ENCODE results near the gene ZNF26. TPM values are rescaled to one million over a fixed set of nuclear protein-coding genes. Genes with fewer than 3 reads are reported as not detected.
"Not testable (repeated sequence)": the region's sequence is repeated elsewhere in the genome, so short reads cannot be mapped to it uniquely, and the experiment has no call there.

Gene ZNF26, protein sequence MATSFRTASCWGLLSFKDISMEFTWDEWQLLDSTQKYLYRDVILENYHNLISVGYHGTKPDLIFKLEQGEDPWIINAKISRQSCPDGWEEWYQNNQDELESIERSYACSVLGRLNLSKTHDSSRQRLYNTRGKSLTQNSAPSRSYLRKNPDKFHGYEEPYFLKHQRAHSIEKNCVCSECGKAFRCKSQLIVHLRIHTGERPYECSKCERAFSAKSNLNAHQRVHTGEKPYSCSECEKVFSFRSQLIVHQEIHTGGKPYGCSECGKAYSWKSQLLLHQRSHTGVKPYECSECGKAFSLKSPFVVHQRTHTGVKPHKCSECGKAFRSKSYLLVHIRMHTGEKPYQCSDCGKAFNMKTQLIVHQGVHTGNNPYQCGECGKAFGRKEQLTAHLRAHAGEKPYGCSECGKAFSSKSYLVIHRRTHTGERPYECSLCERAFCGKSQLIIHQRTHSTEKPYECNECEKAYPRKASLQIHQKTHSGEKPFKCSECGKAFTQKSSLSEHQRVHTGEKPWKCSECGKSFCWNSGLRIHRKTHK
- total RNA-seq, result 1 to 10 TPM; 6.7 to 9.8 (median 9.2) TPM

DNA sequence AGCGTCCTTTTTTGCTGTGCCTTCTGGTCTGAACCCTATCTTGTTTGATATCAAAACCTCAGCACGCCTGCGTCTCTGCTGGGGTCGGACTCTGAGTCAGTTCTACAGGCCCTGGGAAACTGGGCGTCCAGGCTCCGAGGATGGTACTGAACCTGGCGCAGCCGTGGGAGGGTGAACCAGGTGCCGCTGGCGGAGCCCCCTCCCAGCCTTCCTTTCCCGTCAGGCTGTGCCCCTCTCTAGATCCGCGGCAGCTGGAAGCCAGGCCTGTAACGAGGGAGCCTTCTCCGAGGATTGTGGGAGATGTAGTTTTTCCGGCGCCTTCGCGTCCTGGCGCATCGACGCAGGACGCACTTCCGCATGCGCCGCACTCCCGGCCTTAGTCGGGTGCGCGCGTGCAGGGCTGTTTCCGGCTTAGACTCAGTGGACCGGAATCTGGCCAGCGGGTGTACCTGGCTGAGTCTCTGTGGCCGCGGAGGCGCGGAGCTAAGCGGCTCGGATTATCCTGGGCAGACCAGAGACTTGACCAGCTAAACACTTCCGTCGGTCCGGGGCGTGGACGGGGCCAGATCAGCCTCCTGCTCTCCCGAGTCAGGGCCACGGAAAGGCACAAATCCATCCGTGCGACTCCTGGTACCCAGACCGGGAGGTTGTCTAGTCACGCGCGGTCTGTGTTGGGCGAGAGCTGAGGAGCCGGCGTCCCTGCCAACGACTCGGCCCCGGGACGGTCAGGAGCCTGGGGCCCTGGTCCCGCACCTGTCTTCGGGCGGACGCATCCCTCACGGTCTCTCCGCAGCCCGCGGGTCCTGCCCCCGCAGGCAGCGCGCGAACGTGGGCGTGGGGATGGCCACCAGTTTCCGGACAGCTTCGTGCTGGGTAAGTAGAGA is at the start of gene ZNF26:
TSS of gene ZNF26 (plus strand) at position 367 of the 884 bp plus-strand sequence. CDS start at position 841, 474 bp downstream.
- peaks cover 0 to 24% (median 0%) of the 10 kb centered on the region in 3 donors for H3K9me3 ChIP-seq
- TF ChIP-seq POLR2AphosphoS5 (IDR thresholded peaks at IDR 0.05) (peak; percentile 88), POLR2A (IDR thresholded peaks at IDR 0.05) (peak; percentile 50 to 57), EP300 (IDR thresholded peaks at IDR 0.05) (no peak)
- TF ChIP-seq, protein P1, sequence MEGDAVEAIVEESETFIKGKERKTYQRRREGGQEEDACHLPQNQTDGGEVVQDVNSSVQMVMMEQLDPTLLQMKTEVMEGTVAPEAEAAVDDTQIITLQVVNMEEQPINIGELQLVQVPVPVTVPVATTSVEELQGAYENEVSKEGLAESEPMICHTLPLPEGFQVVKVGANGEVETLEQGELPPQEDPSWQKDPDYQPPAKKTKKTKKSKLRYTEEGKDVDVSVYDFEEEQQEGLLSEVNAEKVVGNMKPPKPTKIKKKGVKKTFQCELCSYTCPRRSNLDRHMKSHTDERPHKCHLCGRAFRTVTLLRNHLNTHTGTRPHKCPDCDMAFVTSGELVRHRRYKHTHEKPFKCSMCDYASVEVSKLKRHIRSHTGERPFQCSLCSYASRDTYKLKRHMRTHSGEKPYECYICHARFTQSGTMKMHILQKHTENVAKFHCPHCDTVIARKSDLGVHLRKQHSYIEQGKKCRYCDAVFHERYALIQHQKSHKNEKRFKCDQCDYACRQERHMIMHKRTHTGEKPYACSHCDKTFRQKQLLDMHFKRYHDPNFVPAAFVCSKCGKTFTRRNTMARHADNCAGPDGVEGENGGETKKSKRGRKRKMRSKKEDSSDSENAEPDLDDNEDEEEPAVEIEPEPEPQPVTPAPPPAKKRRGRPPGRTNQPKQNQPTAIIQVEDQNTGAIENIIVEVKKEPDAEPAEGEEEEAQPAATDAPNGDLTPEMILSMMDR (IDR thresholded peaks at IDR 0.05), result no peak

DNA sequence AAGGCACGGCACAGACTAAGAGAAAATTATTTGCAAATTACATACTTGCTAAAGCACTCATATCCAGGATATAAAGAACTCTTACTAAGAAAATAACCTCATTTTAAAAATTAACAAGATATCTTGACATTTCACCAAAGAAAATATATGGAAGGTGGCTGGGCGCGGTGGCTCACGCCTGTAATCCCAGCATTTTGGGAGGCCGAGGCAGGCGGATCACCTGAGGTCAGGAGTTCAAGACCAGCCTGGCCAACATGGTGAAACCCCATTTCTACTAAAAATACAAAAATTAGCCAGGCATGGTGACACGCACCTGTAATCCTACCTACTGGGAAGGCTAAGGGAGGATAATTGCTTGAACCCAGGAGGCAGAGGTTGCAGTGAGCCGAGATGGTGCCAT is 49.2 kb upstream of the ZNF26 start:
- H3K27me3 ChIP-seq, ATAC-seq, H3K27ac ChIP-seq, H3K4me3 ChIP-seq, H3K4me1 ChIP-seq: not testable (repeated sequence)
- H3K9me3 ChIP-seq, result peaks cover 0 to 85% (median 0%) of the 10 kb centered on the region in 3 donors
- H3K36me3 ChIP-seq, result peaks cover 0 to 56% of the 10 kb centered on the region in 2 donors
- 100% methylated on average over 6 to 7 of the region's 8 CpGs for WGBS, 2 donors (ENCODE audit: low coverage in 1 of 2)

More for the DNA sequence above, at the start of gene ZNF26:
- Histone ChIP-seq H3K27ac (peak within 1 kb of the TSS; percentile 64 to 89 (median 88)), H3K36me3 (peaks cover 0 to 36% of the 10 kb centered on the region in 2 donors), H3K4me1 (peaks cover 2 to 20% (median 6%) of the 10 kb centered on the region in 3 donors), H3K4me3 (peak within 1 kb of the TSS; percentile 53 to 75), H3K27me3 (no peaks in the 10 kb centered on the region)
- 0% methylated on average over 2 to 3 of the region's 76 CpGs for WGBS, 2 donors (ENCODE audit: low coverage in 1 of 2)
- peak; percentile 100 for ATAC-seq

DNA sequence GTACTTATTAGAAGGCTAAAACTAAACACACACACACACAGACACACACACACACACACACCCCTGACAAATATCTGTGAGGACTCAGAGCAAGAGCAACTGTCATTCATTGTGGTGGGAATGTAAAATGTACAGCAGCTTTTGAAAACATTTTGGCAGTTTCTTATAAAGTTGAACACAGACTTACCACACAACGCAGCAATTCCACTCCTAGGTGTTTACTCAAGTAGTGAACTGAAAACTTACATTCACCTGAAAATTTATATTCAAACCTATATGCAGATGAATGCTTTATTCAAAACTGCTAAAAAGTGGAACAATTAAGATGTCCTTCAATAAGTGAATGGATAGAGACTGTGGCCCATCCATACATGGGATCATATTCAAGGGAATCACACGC is 48.7 kb upstream of the ZNF26 start:
- no peak for ATAC-seq
- Histone ChIP-seq H3K36me3 (peaks cover 0 to 56% of the 10 kb centered on the region in 2 donors), H3K9me3 (peaks cover 0 to 85% (median 0%) of the 10 kb centered on the region in 3 donors), H3K4me3 (no peak overlapping the region), H3K27me3 (no peaks in the 10 kb centered on the region), H3K27ac (no peak overlapping the region), H3K4me1 (no peaks in the 10 kb centered on the region)
- WGBS, 2 donors (ENCODE audit: low coverage in 1 of 2), result 97 to 100% methylated on average over 2 of the region's 2 CpGs
- TF ChIP-seq, protein P1 (IDR thresholded peaks at IDR 0.05), result no peak
- TF ChIP-seq POLR2AphosphoS5 (IDR thresholded peaks at IDR 0.05) (no peak), EP300 (IDR thresholded peaks at IDR 0.05) (no peak), POLR2A (IDR thresholded peaks at IDR 0.05) (no peak)

DNA sequence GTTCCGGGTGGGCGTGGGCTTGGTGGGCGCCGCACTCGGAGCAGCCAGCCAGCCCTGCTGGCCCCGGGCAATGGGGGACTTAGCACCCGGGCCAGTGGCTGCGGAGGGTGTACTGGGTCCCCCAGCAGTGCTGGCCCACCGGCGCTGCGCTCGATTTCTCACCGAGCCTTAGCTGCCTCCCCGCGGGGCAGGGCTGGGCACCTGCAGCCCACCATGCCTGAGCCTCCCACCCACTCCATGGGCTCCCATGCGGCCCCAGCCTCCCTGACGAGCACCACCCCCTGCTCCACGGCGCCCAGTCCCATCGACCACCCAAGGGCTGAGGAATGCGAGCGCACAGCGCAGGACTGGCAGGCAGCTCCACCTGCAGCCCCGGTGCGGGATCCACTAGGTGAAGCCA is 47.4 kb upstream of the ZNF26 start:
- 100% methylated on average over 2 of the region's 25 CpGs; no CpG with 5 or more reads in 1 of the 2 donors for WGBS, 2 donors (ENCODE audit: low coverage in 1 of 2)
- peaks cover 0 to 56% of the 10 kb centered on the region in 2 donors for H3K36me3 ChIP-seq

DNA sequence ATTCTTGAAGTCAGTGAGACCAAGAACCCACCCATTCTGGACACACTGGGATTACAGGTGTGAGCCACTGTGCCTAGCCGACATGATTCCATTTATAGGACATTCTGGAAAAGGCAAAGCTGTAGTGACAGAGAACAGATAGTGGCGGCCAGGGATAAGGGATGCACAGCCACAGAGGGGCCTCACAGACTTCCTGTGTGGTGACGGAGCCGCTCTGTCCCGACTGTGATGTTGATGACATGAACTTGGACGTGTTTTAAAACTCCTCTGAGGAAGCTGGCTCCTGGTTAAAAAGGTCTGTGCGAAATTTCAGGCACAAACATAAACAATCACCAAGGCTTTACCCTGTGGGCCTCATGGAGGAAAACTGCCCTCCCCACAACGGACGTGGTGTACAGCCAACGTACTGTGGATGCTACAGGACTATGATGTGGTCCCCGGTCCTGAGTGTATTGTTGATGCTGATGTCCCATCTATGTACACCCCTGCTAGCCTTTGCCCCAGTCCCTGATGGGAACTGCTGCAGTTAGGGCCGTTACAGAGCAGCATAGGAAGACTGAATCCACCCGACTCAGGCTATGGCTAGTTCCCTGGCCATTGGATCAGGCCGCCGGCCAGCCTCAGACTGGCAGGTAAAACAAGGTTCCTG is 46.0 kb upstream of the ZNF26 start:
- H3K27ac ChIP-seq, result no peak overlapping the region
- H3K9me3 ChIP-seq, result peaks cover 0 to 84% (median 0%) of the 10 kb centered on the region in 3 donors
- H3K4me1 ChIP-seq, result no peaks in the 10 kb centered on the region
- 60 to 97% methylated on average over 1 to 11 of the region's 15 CpGs for WGBS, 2 donors (ENCODE audit: low coverage in 1 of 2)
- H3K4me3 ChIP-seq, result no peak overlapping the region
- H3K36me3 ChIP-seq, result peaks cover 0 to 58% of the 10 kb centered on the region in 2 donors
- no peaks in the 10 kb centered on the region for H3K27me3 ChIP-seq
- no peak for ATAC-seq
- TF ChIP-seq POLR2A (IDR thresholded peaks at IDR 0.05) (no peak), POLR2AphosphoS5 (IDR thresholded peaks at IDR 0.05) (no peak), EP300 (IDR thresholded peaks at IDR 0.05) (no peak)
- TF ChIP-seq, protein P1 (IDR thresholded peaks at IDR 0.05), result no peak

More for the DNA sequence above, 47.4 kb upstream of the ZNF26 start:
- not testable (repeated sequence) for H3K4me3 ChIP-seq, H3K27ac ChIP-seq, H3K4me1 ChIP-seq, H3K27me3 ChIP-seq, ATAC-seq
- peaks cover 0 to 84% (median 0%) of the 10 kb centered on the region in 3 donors for H3K9me3 ChIP-seq

Data from gastroesophageal sphincter (tissue), 4 donors.